SH-SY5Y (cell line): Measurements from ENCODE around the gene TYSND1.

ENCODE experiments used
- GATA2 ChIP-seq: IDR thresholded peaks from 2 replicates; pipeline ENCODE4 v1.6.1; 2011; ENCODE audit warnings: mild to moderate bottlenecking, low read depth, low read length
- GATA3 ChIP-seq: IDR thresholded peaks from 2 replicates; pipeline ENCODE4 v1.6.1; 2011; ENCODE audit warnings: low read depth, mild to moderate bottlenecking, low read length, moderate library complexity

- no peak for TF ChIP-seq GATA2
- TF ChIP-seq GATA3: no peak
Measured at GRCh38 chr10:70122742-70123141, 23.8 kb downstream of the TYSND1 start.
